ENCODE measurements around the gene CFH. TPM values are rescaled to one million over a fixed set of nuclear protein-coding genes. Genes with fewer than 3 reads are reported as not detected.

CFH gene
- total RNA-seq (2021; ENCODE audit: unreplicated experiment): 0.57 TPM
- not detected in 2 replicates for polyA plus RNA-seq (2012)
- percentile 7 among the genes with signal in this experiment for Bru-seq, nascent RNA
- BruChase-seq, experiment 1, labeled RNA remaining after a 6-hour chase: percentile 4 among the genes with signal in this experiment
- BruChase-seq, experiment 2, labeled RNA remaining after a 2-hour chase: percentile 5 among the genes with signal in this experiment
- long read RNA-seq: 0 reads

GRCh38 chr1:196651637-196652215, at the start of gene CFH:
TSS of gene CFH (plus strand) at chr1:196652043. CDS start at chr1:196652118, 75 bp downstream.
- Histone ChIP-seq H3K4me1 (ENCODE audit: control insufficient read depth in 1 of 2, insufficient read depth in 2 of 2, low read length in 2 of 2) (no peaks in the 10 kb centered on the region), H3K9ac (ENCODE audit: low read length) (no peak within 1 kb of the TSS), H3K9me2 (ENCODE audit: insufficient read depth) (no peaks in the 10 kb centered on the region), H3K79me2 (ENCODE audit: insufficient read depth, low read length) (no peaks in the 10 kb centered on the region), H4K20me1 (ENCODE audit: insufficient read depth) (no peaks in the 10 kb centered on the region), H3K27me3 (ENCODE audit: insufficient read depth, low read length) (no peaks in the 10 kb centered on the region), H3K4me2 (ENCODE audit: low read length) (no peak within 1 kb of the TSS), H3K4me3 (replicated peaks in 1 of 2; ENCODE audit: low read depth in 1 of 2, low read length in 2 of 2) (no peak within 1 kb of the TSS), H2AFZ (ENCODE audit: low read depth, low read length, poor library complexity, severe bottlenecking) (peak within 1 kb of the TSS; percentile 63), H3K9me3 (ENCODE audit: control insufficient read depth in 1 of 2, insufficient read depth in 1 of 2, low read depth in 1 of 2, low read length in 2 of 2) (no peaks in the 10 kb centered on the region), H3K36me3 (ENCODE audit: control insufficient read depth in 1 of 2, insufficient read depth in 2 of 2, low read length in 2 of 2) (no peaks in the 10 kb centered on the region), H3K27ac (ENCODE audit: low read depth, low read length) (no peak within 1 kb of the TSS)
- TF ChIP-seq ATF3 (IDR thresholded peaks at IDR 0.05) (no peak), ZBTB33 (IDR thresholded peaks at IDR 0.05; ENCODE audit: extremely low read depth, insufficient replicate concordance, low read length) (no peak), ZFX (IDR thresholded peaks at IDR 0.05) (no peak), POLR2A (IDR thresholded peaks at IDR 0.05; ENCODE audit: borderline replicate concordance, extremely low read depth, insufficient read depth, insufficient read length) (no peak), SP1 (IDR thresholded peaks at IDR 0.05; ENCODE audit: low read depth) (no peak), YY1 (IDR thresholded peaks at IDR 0.05; ENCODE audit: extremely low read depth, insufficient replicate concordance, low read depth, low read length) (no peak), FOSL1 (IDR thresholded peaks at IDR 0.05; ENCODE audit: low read depth) (no peak), JUND (IDR thresholded peaks at IDR 0.05) (no peak)
- POLR2A ChIA-PET: no interaction called here
- RAD21 ChIA-PET (ENCODE audit: low non-redundant PET in 1 of 2, low total read pairs in 2 of 2, uncharacterized antibody in 2 of 2, unreplicated experiment in 2 of 2): no interaction called here
- ATAC-seq (no peak), DNase-seq (ENCODE audit: low read depth, low spot score) (no peak)
- intact Hi-C loops (cut with micrococcal nuclease): no loop called here
- CTCF ChIA-PET: no interaction called here
- no TSS peak for BruUV-seq (replicated peaks)
